ENCODE measurements around the gene MTR.
"Not testable (repeated sequence)": the region's sequence is repeated elsewhere in the genome, so short reads cannot be mapped to it uniquely, and the experiment has no call there.

The MTR gene

DNA sequence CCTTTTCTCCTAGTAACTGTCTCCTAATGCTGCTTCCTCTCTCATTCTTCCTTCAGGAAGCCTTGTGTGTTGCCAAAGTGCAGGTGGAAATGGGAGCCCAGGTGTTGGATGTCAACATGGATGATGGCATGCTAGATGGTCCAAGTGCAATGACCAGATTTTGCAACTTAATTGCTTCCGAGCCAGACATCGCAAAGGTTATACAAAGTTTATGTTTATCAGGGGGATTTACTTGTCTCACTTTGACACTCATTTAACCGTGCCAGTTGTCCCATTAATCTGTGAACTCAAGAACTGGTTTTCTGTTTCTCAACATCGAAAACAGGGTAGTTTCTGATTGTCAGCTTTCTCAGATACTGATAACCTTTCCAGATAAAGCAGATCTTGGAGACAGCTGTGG lies 40.4 kb downstream of the MTR start:
- no peak for DNase-seq

DNA sequence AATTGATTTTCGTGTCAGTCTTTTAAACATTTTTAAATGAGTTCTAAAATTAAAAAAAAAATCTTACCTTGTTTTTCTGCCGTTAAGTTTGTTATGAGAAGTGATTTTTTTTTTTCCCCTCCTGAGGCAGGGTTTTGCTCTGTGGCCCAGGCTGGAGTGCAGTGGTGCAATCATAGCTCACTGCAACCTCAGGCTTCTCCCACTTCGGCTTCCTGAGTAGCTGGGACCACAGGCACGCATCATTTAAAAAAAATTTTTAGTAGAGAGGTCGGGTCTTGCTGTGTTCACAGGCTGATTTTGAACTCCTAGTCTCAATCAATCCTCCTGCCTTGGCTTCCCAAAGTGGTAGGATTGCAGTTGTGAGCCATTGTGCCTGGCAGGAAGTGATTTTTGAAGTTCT lies 41.1 kb downstream of the MTR start:
- no peak for DNase-seq

DNA sequence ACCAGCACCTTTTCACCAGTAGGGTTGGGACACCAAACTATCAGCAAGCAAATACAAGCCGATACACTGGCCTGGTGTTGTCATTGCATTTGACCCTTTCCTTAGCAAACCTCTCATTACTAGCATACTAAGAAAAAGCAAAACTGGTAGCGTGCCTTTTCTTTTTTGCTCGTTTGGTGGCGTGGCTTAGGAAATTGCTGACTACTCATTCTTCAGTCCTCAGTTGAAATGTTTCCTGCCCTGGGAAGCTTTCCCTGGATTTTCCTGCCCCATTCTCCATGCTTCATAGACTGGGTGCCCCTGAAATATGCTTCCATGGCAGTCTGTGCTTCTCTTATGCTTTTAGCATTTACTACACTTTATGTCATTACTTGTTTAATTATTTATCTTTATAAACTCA lies 42.0 kb downstream of the MTR start:
- DNase-seq: no peak

- no peak for DNase-seq
Observed at GRCh38 chr1:236837897-236838296, 42.8 kb downstream of the MTR start.

DNA sequence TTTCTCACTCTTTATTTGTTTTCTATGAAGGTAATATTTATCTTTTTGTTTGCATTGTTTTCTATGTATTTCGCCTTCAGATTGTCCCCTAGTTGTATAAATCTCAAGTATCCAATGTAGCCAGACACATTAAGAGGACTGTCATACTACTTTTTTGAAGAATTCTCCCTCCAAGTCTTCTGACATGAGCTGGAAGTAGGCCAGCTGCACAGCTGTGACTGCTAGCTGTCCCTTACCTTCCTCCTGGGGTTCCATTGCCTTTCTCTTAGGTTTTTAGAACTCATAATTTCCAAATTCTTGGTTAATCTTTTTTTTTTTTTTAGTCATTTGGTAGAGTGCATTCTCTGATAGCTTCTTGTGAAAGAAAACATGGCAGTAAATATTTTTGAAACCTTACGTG lies 46.2 kb downstream of the MTR start:
- DNase-seq: no peak

- DNase-seq: no peak
Observed at GRCh38 chr1:236844499-236845271, 49.6 kb downstream of the MTR start.

DNA sequence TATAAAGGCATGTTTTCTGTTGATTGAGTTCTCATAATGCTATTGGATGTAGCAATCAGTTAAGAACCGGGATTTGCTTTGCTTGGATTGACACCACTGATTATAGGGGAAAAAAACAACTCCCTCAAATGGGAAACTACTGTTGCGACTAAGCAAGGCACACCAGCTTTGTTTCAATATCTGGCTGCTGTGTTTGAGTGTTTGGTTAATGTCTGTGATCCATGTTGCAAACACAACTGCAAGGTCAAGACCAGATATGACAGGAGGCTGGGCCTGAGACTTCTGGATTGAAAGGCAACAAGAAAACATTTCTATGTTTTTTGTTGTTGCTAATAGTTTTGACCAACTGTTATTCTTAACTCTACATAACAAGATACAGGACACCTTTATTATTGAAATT lies 50.7 kb downstream of the MTR start:
- DNase-seq: no peak

DNA sequence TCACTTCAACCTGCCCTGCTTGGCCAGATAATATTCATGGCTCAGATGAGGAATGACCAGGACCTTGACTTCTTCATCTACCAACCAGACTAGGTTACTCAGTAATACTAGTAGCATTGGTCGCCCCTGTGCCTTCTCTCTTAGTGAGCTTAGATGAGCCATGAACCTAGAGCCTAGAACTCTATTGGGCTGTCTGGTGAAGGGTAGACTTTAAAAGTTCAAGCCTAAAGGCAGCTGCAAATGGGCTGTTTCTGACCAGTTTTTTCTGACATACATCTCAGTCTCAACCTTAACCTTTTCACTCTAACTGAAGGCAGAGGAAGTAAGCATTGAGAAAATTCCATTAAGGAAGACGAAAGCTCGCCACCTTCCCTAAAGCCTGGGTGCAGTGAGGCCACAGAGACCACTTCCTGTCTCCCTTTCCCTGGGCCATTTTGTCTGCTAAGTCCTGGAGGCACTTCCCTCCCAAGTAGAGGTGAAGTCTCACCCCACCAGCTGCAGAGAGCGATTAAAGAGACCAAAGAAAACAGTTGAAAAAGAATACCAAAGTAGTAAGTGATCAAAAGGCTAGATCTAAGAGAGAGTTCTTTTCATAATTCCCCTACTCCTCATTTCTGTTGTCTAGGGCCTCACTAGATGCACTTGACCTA lies 53.3 kb downstream of the MTR start:
- DNase-seq: no peak

- no peak for DNase-seq
Observed at GRCh38 chr1:236850077-236850979, 55.2 kb downstream of the MTR start.

DNA sequence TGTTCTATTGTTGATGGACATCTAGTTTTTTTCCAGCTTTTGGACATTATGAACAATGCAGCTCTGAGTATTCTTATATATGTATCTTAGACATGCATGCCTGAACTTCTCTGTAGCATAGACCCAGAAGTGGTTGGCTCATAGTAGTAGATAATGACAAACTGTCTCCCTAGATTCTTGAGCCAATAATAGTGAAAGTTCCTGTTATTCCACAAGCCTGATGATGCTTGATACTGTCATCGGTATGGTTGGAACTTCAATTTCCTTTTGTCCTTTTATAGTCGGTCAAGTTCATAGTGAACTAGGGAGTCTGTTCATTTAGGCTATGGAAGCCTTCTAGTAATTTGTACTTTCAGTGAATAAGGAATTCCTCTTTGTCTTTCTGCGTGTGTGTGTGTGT lies 56.8 kb downstream of the MTR start:
- DNase-seq: no peak

DNA sequence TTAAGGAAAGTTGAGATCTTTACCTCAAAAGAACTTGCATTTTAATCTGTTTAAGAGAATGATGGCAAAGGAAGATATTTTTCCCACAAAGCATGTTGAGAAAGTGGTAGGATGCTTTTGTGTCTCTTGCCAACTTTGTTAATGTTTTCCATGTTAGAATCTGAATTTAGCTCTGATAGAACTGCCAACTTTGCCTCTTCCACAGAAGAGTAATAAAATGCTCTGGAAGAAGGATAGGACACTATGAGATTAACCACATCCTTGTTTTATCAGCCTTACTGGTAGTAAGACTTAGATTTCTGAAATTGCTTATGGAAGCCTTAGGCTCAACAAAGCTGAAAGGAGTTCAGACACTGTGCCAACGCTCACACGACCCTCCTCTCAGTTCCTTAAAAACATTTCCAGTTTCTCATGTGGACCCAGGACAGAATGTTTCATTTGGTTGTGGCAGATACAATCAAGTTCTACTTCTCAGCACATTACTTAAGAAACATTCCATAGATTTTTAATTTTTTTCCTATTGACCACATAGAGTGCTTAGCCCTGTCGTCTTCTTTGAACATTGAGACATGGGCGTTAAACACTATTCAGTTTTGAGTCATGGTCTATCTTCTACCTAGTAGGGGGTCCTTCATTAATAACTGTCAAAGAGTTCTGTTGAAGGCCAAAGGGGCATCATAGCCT lies 59.0 kb downstream of the MTR start:
- no peak for DNase-seq

GRCh38 chr1:236854605-236854983 lies 59.5 kb downstream of the MTR start:
- no peak for DNase-seq

DNA sequence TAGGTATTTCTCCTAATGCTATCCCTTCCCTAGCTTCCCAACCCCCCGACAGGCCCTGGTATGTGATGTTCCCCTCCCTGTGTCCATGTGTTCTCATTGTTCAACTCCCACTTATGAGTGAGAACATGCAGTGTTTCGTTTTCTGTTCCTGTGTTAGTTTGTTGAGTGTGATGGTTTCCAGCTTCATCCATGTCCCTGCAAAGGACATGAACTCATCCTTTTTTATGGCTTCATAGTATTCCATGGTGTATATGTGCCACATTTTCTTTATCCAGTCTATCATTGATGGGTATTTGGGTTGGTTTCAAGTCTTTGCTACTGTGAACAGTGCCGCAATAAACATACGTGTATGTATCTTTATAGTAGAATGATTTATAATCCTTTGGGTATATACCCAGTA lies 61.6 kb downstream of the MTR start:
- not testable (repeated sequence) for DNase-seq

DNA sequence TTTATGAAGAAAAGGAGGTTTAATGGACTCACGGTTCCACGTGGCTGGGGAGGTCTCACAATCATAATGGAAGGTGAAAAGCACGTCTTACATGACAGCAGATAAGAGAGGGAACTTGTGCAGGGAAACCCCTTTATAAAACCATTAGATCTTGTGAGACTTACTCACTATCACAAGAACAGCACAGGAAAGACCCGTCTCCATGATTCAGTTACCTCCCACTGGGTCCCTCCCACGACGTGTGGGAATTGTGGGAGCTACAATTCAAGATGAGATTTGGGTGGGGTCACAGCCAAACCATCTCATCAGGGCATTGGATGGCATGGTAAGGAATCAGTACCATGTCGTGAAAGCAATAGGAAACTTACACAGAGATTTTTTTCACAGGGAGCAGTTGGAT lies 63.1 kb downstream of the MTR start:
- DNase-seq: no peak

DNA sequence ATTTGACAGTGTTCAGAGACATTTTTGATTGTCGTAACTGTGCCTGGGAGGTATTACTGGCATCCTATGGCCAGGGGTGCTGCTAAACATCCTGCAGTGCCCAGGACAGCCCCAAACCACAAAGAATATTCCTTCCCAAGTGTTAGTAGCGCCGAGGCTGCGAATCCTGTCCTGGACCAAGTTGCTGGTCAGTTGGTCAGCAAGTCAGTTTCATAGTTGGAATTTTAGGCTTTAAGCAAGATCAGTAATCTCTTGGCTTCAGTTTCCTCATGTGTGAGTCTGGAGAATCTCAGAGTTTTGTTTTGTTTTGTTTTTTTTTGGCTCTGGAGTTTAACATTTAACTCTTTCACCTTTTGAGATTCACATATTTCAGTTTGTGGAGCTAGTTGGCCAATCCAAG lies 65.0 kb downstream of the MTR start:
- no peak for DNase-seq

DNA sequence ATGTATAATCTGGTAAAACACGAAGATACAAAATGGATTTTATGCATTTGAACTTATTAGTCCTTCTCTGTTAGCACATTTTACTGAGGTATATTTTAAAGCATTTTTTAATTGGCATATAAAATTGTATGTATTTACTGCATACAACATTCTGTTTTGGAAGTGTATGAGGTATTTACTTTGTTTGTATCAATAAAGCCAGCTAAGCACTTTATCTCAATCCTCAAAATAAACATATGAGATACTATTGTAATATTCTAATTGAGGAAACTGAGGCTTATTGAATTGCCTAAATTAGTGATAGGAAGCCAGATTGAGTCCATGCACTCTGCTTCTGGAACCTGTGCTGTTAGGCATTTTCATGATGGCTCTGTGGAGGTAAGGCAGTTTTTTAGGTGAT lies 65.6 kb downstream of the MTR start:
- DNase-seq: no peak

- DNase-seq: no peak
Observed at GRCh38 chr1:236861560-236862218, 66.6 kb downstream of the MTR start.

DNA sequence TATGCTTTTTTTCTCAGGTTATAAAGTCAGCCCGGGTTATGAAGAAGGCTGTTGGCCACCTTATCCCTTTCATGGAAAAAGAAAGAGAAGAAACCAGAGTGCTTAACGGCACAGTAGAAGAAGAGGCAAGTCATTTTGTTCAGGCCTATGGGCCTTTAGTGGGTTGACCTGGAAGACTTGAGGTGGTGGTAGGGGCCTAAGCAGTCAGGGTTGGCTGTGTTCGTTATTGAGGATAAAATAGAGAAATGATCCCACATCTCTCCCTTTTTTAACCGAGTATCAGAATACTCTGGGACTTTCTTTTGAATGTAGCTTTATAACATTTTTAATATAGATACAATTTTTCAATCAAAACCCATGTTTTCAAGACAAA lies 67.1 kb downstream of the MTR start:
- DNase-seq: no peak

- no peak for DNase-seq
Observed at GRCh38 chr1:236862615-236863211, 67.6 kb downstream of the MTR start.

DNA sequence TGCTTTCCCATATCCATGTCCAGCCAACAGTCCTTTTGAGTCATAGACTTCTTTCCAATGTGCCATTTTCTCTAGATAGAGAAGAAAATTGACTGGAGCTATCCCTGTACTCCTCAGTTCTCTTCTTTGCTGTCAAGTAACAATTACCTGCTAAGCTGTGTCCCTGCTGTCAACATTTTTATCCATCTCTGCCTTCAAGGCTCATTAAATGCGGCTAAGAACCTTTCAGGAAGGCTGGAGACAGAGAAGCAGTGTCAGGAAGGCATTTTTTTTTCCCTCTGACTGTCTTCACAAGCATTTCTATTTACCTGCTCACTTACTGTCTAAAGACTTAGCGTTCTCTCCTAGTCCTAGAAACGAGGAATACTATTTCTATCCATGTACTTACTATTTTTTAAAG lies 69.1 kb downstream of the MTR start:
- no peak for DNase-seq

DNA sequence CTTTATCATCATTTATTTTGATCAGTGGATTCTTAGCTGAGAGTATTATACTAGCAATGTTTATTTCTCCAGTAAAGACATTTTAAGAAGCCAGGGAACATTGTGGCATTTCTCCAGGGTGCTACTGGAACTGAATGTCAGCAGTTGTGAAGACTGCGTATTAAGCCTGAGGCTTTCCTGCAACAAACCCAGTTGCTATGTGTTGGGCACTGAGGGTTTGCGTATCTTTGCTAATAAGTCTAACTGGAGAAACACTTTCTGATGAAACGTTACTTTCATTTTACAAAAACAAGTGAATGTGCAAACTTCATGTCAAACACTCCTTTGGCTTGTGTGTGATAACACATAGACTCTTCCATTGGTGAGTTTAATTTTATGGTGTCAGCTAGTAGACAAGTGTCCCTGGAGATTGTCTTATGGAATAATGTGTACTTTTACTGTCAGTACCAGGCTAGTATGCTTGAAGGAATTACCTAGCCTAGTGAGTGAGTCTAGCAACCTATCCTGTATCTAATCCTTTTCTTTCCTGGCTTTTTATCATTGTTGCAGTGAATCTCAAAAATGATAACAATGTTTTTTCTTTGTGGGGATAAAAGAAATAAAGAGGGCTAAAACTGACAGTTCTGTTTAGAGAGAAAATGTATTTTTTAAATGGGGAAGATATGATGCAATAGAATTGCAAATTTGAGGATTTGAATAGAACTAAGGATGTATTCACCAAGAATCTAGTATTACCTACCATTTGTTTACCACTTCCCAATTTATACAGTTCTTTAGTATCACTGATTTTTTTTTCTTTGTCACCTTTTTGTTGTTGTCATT lies 70.1 kb downstream of the MTR start:
- DNase-seq: no peak

DNA sequence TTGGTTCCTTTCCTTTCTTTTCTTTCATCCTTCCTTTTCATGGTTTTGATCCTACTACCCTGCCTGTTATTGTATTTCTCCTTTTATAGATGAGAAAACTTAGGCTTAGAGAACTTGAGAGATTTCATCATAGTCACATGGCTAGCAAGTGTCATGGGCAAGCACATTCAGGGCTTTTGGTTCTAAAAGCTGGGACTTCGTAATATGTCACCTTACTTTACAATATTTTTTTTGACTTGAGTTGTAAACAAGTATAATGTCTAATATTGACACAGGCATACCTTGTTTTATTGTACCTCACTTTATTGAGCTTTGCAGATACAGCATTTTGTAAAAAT lies 70.7 kb downstream of the MTR start:
- no peak for DNase-seq

Data from activated CD4-positive, alpha-beta T cell treated with anti-CD3 and anti-CD28 coated beads for 48 hours (primary cell).